KMS-11 (cell line): ENCODE data around the gene SEC24B.

Source experiments
- H2AFZ ChIP-seq: fragments of 200-600 bp; sonication (generic); 2 replicates; pipeline ENCODE4 v1.6.1; 2016; ENCODE audit warnings: antibody characterized with exemption, mixed run types, low read depth
- H3K27ac ChIP-seq: fragments of 200-600 bp; sonication (generic); 2 replicates; pipeline ENCODE4 v1.6.1; 2016; ENCODE audit warnings: mild to moderate bottlenecking, mixed run types
- H3K27me3 ChIP-seq: fragments of 200-600 bp; sonication (generic); 2 replicates; pipeline ENCODE4 v1.6.1; 2017; ENCODE audit warnings: mild to moderate bottlenecking, low read depth, mixed run types, moderate library complexity; ENCODE audit not compliant: insufficient read depth
- H3K36me3 ChIP-seq: fragments of 200-600 bp; sonication (generic); 2 replicates; pipeline ENCODE4 v1.6.1; 2017; ENCODE audit warnings: mild to moderate bottlenecking, mixed run types; ENCODE audit not compliant: insufficient read depth
- H3K4me1 ChIP-seq: fragments of 200-600 bp; sonication (generic); 2 replicates; pipeline ENCODE4 v1.6.1; 2016; ENCODE audit warnings: mild to moderate bottlenecking, low read depth, mixed run types; ENCODE audit not compliant: poor library complexity, severe bottlenecking
- H3K4me2 ChIP-seq: fragments of 200-600 bp; sonication (generic); 2 replicates; pipeline ENCODE4 v1.7.0; 2016; ENCODE audit warnings: mild to moderate bottlenecking, mixed run types
- H3K4me3 ChIP-seq: fragments of 200-600 bp; sonication (generic); IDR thresholded peaks from 2 replicates; pipeline ENCODE4 v1.6.1; 2017; ENCODE audit warnings: low read depth, low read length, mixed read lengths; ENCODE audit not compliant: insufficient read depth
- H3K79me2 ChIP-seq: fragments of 200-600 bp; sonication (generic); 2 replicates; pipeline ENCODE4 v1.6.1; 2016; ENCODE audit warnings: low read depth, mixed run types; ENCODE audit not compliant: insufficient read depth
- H3K9ac ChIP-seq: fragments of 200-600 bp; sonication (generic); 2 replicates; pipeline ENCODE4 v1.6.1; 2016; ENCODE audit warnings: mild to moderate bottlenecking, mixed run types
- H4K20me1 ChIP-seq: fragments of 200-600 bp; sonication (generic); 2 replicates; pipeline ENCODE4 v1.6.1; 2016; ENCODE audit warnings: mild to moderate bottlenecking, mixed run types; ENCODE audit not compliant: insufficient read depth
- CTCF ChIP-seq: fragments of 200-600 bp; sonication (generic); conservative IDR thresholded peaks from 2 replicates; pipeline ENCODE4 v1.6.1; 2017; ENCODE audit warnings: low read depth, mild to moderate bottlenecking, antibody characterized with exemption, low read length, moderate library complexity, mixed read lengths

The SEC24B gene

DNA sequence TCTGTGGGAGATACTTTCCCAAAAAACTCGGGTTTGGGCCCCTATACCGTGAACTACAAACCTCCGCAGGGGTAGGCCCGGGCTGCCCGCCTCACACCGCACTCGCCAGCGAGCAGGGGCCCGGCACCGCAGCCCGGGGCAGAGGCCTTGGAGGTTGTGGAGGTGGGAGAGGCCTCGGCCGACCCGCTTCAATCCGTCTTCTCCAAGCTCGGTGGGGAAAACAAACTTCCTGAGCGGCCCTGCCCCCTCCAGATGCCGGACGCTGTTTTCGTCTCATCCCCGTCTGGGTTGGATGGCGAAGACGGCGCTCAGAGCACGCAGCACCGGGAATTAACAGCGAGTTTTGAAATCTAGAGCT lies 126.0 kb downstream of the SEC24B start:
- peaks cover 21% of the 10 kb centered on the region for H3K79me2 ChIP-seq
- no peaks in the 10 kb centered on the region for H3K36me3 ChIP-seq
- H3K9ac ChIP-seq, result peak overlapping the region; percentile 71
- H3K4me3 ChIP-seq, result no peak overlapping the region
- H4K20me1 ChIP-seq, result peaks cover 4% of the 10 kb centered on the region; the same call in 1 of the 2 replicates
- no peaks in the 10 kb centered on the region for H3K27me3 ChIP-seq
- H3K4me1 ChIP-seq, result peaks cover 19% of the 10 kb centered on the region
- TF ChIP-seq CTCF, result no peak
- H3K4me2 ChIP-seq, result peak overlapping the region; percentile 73
- peak overlapping the region; percentile 61 for H3K27ac ChIP-seq
- peak overlapping the region; percentile 77 for H2AFZ ChIP-seq

- Histone ChIP-seq H3K4me2 (peak within 1 kb of the TSS; percentile 73), H3K4me3 (no peak within 1 kb of the TSS), H4K20me1 (peaks cover 4% of the 10 kb centered on the region; the same call in 1 of the 2 replicates), H3K79me2 (peaks cover 26% of the 10 kb centered on the region), H3K27me3 (no peaks in the 10 kb centered on the region), H3K36me3 (no peaks in the 10 kb centered on the region), H3K27ac (peak within 1 kb of the TSS; percentile 61), H3K9ac (peak within 1 kb of the TSS; percentile 71), H3K4me1 (peaks cover 19% of the 10 kb centered on the region), H2AFZ (peak within 1 kb of the TSS; percentile 77)
- no peak for TF ChIP-seq CTCF
These were observed 126.5 kb downstream of the SEC24B start, which contains the start of gene MCUB for GRCh38 chr4:109559983-109560686. Gene MCUB (plus strand): TSS chr4:109560246. CDS start chr4:109560338, 92 bp downstream.

DNA sequence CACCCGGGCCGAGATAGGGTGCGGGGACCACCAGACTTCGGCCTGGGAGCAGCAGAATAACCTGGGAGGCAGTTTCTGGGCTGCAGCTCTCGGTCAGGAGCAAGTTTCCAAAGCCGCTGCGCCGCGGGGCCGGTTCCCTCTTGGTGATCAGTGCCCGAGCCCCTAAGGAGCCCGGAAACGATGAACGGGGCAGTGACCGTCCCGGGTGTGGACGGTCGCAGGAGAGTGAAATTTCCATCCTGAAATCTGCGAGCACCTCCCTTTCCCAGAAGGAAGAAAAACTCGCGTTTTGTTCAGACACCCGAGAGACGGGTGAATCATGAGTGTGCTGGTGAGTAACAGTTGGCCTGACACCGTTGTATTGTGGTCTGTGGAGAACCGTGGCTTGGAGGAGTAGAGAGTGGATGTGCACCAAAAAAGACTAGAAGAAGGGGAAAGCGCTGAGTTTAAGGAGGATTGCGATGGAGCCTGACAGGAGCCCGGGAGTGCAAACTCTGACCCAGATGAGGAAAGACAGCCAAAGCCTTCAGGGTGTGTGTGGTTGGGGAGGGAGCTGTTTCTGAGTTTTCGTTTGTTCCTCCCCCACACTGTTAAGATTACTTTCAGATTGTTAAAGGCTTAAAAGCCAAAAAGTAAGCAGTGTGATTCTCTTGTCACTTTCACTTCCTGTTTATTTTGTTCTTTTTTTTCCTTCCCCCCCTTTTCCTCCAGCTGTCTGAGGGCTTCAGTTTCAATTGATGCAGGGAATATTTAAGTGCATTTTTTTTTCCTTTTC lies 127.3 kb downstream of the SEC24B start:
- H2AFZ ChIP-seq, result peak overlapping the region; percentile 77
- no peaks in the 10 kb centered on the region for H3K36me3 ChIP-seq
- H3K27me3 ChIP-seq, result no peaks in the 10 kb centered on the region
- peaks cover 19% of the 10 kb centered on the region for H3K4me1 ChIP-seq
- H3K4me2 ChIP-seq, result peak overlapping the region; percentile 65
- peak overlapping the region; percentile 61 for H3K27ac ChIP-seq
- no peak overlapping the region for H3K4me3 ChIP-seq
- no peak for TF ChIP-seq CTCF
- peaks cover 29% of the 10 kb centered on the region for H3K79me2 ChIP-seq
- peaks cover 4% of the 10 kb centered on the region; the same call in 1 of the 2 replicates for H4K20me1 ChIP-seq
- H3K9ac ChIP-seq, result peak overlapping the region; percentile 71

- Histone ChIP-seq H3K27me3 (no peaks in the 10 kb centered on the region), H2AFZ (no peak overlapping the region), H3K4me2 (no peak overlapping the region), H4K20me1 (peaks cover 4% of the 10 kb centered on the region; the same call in 1 of the 2 replicates), H3K4me1 (peaks cover 19% of the 10 kb centered on the region), H3K9ac (no peak overlapping the region), H3K36me3 (no peaks in the 10 kb centered on the region), H3K4me3 (no peak overlapping the region), H3K79me2 (peaks cover 29% of the 10 kb centered on the region), H3K27ac (no peak overlapping the region)
- no peak for TF ChIP-seq CTCF
These were observed 129.0 kb downstream of the SEC24B start for GRCh38 chr4:109562457-109563239.
